Psoas muscle (tissue), 8 donors: ENCODE results near the gene OR2H2. TPM values are rescaled to one million over a fixed set of nuclear protein-coding genes. Genes with fewer than 3 reads are reported as not detected.

ENCODE experiments used
- ATAC-seq, 4 donors: fragments of 200-7000 bp; cut with Tn5 transposase; one replicate each; pipeline ENCODE4 v1.9.1; 2020; ENCODE audit warnings: moderate library complexity in 3 of 4, mild to moderate bottlenecking in 2 of 4
- DNase-seq, 2 donors: peaks; one replicate each; pipeline ENCODE4 v3.0.0-alpha.2; 2020
- H3K27ac ChIP-seq: fragments of 200-600 bp; one replicate; pipeline ENCODE4 v1.8.0; 2022
- H3K27me3 ChIP-seq, 3 donors: fragments of 200-600 bp in 1 of 3; one replicate each; pipeline versions ENCODE4 v1.6.1 to v1.8.0; 2013 to 2022; ENCODE audit warnings: low read length in 2 of 3, mild to moderate bottlenecking in 2 of 3, moderate library complexity in 1 of 3; ENCODE audit not compliant: insufficient read depth in 3 of 3
- H3K36me3 ChIP-seq, 2 donors: fragments of 200-600 bp in 1 of 2; one replicate each; pipeline versions ENCODE4 v1.6.1 to v1.8.0; 2013 to 2022; ENCODE audit warnings: low read depth in 1 of 2, mild to moderate bottlenecking in 1 of 2, moderate library complexity in 1 of 2; ENCODE audit not compliant: insufficient read depth in 1 of 2
- H3K4me1 ChIP-seq: fragments of 200-600 bp; one replicate; pipeline ENCODE4 v1.8.0; 2022
- H3K4me3 ChIP-seq: fragments of 200-600 bp; one replicate; pipeline ENCODE4 v1.8.0; 2022; ENCODE audit warnings: mild to moderate bottlenecking
- H3K9me3 ChIP-seq: fragments of 200-600 bp; one replicate; pipeline ENCODE4 v1.8.0; 2022
- CTCF ChIP-seq: fragments of 200-600 bp; IDR thresholded peaks from one replicate; pipeline ENCODE4 v1.8.0; 2022; ENCODE audit warnings: antibody characterized with exemption
- WGBS, 3 donors: extraction: QIAGEN DNeasy Blood & Tissue Kit; methylation state at CpG; one replicate each; pipeline versions ENCODE4 v1.1.6 to v1.1.7; 2013; 5-methylcytosine and 5-hydroxymethylcytosine counted together
- intact Hi-C, 2 donors: fragments of 100-400 bp; cut with DNase I; formaldehyde crosslinking; loops; one replicate each; pipeline versions ENCODE4 v1.11.0 to v1.14.2; 2022
- polyA plus RNA-seq, 3 donors: library from polyadenylated mRNA; stranded (reverse); fragments of 200-250 nt; gene quantifications; one replicate each; pipeline ENCODE4 v1.2.3, GENCODE V29; 2013
- total RNA-seq, 4 donors: library from RNA; stranded (reverse); fragmentation: NEBNext Ultra II Directional in 2 of 4; extraction: Animal tissue kit (Norgen Biotek cat#: 25700) in 2 of 4; gene quantifications; one replicate each; pipeline versions ENCODE4 v1.2.1 to v1.2.4, GENCODE V29; 2021 to 2023
- donor health status: healthy with polysubstance abuse.
- donor health status: DM: no; HTN: no; CAD: no; lungs with moderate emphysema.
- donor health status: Bipolar disorder and iron deficiency.
- donor health status: healthy.
- donor health status: DM: yes; HTN: yes; CAD: no.
- donor health status: DM: no; HTN: no; CAD: no.
- donor health status: DM: no; HTN: no; CAD: no.
- donor health status: DM: yes; HTN: yes; CAD: no.

OR2H2 gene
- total and polyA plus RNA-seq, 7 donors = not detected

GRCh38 chr6:29577544-29577943 lies 7.4 kb upstream of the OR2H2 start:
- intact Hi-C loops = no loop called here
- Histone ChIP-seq H3K27ac (no peak overlapping the region), H3K9me3 (no peaks in the 10 kb centered on the region), H3K27me3 (peaks cover 0 to 1% (median 0%) of the 10 kb centered on the region in 3 donors), H3K4me3 (no peak overlapping the region), H3K4me1 (no peaks in the 10 kb centered on the region), H3K36me3 (no peaks in the 10 kb centered on the region)
- no peak for TF ChIP-seq CTCF
- DNase-seq (no peak), ATAC-seq (no peak)
- 57 to 64% (median 64%) methylated on average over 7 of the region's 7 CpGs for WGBS, 3 donors

DNA sequence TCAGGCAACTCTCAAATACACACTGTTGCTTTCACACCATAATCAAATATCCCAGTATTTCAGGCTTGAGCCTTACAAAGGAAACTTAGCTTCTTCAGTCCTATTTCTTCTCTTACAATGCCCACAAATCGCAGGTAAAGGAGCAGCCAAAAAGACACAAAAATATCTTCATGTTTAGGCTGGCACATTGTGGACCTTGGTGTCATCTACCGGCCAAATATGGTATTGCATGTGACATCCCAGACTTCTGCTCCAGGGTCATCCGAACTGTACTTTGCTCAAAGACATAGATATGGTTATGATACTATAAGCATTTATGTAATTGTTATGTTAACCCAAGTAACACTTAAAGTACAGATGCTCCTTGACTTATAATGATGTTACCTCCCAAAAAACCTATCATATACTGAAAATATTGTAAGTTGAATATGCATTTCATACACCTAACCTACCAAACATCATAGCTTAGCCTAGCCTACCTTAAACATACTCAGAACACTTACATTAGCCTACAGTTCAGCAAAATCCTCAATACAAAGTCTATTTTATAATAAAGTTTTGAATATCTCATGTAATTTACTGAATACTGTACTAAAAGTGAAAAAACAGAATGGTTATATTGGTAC lies 4.6 kb downstream of the OR2H2 start:
- intact Hi-C loops = loop anchor here (5.0 kb wide), 3 partner anchors 567 to 907 kb away; no protein-coding TSS in a partner anchor
- H3K4me1 ChIP-seq = no peaks in the 10 kb centered on the region
- TF ChIP-seq CTCF = peak; percentile 94
- 5 to 10% (median 7%) methylated on average over 3 of the region's 3 CpGs for WGBS, 3 donors
- no peak overlapping the region for H3K4me3 ChIP-seq
- no peaks in the 10 kb centered on the region for H3K9me3 ChIP-seq
- H3K27me3 ChIP-seq = peaks cover 0 to 9% (median 3%) of the 10 kb centered on the region in 3 donors
- ATAC-seq (peak in 1 of 4 donors; percentile 66), DNase-seq (no peak)
- H3K27ac ChIP-seq = no peak overlapping the region
- no peaks in the 10 kb centered on the region for H3K36me3 ChIP-seq

- no peak overlapping the region for H3K4me3 ChIP-seq
- no peaks in the 10 kb centered on the region for H3K4me1 ChIP-seq
- intact Hi-C loops = no loop called here
- 83 to 92% (median 90%) methylated on average over 4 of the region's 4 CpGs for WGBS, 3 donors
- no peak overlapping the region for H3K27ac ChIP-seq
- H3K9me3 ChIP-seq = no peaks in the 10 kb centered on the region
- ATAC-seq (no peak), DNase-seq (no peak)
- no peaks in the 10 kb centered on the region for H3K36me3 ChIP-seq
- peaks cover 0 to 9% (median 0%) of the 10 kb centered on the region in 3 donors for H3K27me3 ChIP-seq
- TF ChIP-seq CTCF = no peak
Measured at GRCh38 chr6:29590218-29590808, 5.4 kb downstream of the OR2H2 start.

DNA sequence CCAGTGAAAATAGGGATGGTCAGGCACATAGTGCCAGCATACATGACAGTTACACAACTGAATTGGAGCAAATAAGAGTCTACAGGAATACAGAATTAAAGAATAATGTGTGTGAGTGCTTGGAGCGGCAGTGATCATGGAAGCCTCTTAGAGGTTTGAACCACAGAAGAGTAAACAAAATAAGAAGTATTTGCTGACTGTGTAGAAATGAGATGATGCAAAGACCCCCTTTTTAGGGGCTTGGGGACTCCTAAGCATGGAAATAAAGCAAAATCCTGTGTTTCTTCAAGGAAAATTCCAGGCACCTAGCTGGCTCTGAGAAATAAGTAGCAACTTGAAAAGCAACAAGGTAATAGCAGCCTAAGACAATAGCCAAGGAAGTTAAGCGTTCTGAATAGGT lies 6.8 kb downstream of the OR2H2 start:
- DNase-seq (no peak), ATAC-seq (no peak)
- Histone ChIP-seq H3K9me3 (no peaks in the 10 kb centered on the region), H3K27me3 (no peaks in the 10 kb centered on the region), H3K36me3 (no peaks in the 10 kb centered on the region), H3K4me3 (no peak overlapping the region), H3K4me1 (no peaks in the 10 kb centered on the region), H3K27ac (no peak overlapping the region)
- 80 to 90% (median 83%) methylated on average over 2 of the region's 2 CpGs for WGBS, 3 donors
- intact Hi-C loops = no loop called here
- TF ChIP-seq CTCF = no peak
